ENCODE data around the gene NECTIN3.

NECTIN3 gene, protein sequence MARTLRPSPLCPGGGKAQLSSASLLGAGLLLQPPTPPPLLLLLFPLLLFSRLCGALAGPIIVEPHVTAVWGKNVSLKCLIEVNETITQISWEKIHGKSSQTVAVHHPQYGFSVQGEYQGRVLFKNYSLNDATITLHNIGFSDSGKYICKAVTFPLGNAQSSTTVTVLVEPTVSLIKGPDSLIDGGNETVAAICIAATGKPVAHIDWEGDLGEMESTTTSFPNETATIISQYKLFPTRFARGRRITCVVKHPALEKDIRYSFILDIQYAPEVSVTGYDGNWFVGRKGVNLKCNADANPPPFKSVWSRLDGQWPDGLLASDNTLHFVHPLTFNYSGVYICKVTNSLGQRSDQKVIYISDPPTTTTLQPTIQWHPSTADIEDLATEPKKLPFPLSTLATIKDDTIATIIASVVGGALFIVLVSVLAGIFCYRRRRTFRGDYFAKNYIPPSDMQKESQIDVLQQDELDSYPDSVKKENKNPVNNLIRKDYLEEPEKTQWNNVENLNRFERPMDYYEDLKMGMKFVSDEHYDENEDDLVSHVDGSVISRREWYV

DNA sequence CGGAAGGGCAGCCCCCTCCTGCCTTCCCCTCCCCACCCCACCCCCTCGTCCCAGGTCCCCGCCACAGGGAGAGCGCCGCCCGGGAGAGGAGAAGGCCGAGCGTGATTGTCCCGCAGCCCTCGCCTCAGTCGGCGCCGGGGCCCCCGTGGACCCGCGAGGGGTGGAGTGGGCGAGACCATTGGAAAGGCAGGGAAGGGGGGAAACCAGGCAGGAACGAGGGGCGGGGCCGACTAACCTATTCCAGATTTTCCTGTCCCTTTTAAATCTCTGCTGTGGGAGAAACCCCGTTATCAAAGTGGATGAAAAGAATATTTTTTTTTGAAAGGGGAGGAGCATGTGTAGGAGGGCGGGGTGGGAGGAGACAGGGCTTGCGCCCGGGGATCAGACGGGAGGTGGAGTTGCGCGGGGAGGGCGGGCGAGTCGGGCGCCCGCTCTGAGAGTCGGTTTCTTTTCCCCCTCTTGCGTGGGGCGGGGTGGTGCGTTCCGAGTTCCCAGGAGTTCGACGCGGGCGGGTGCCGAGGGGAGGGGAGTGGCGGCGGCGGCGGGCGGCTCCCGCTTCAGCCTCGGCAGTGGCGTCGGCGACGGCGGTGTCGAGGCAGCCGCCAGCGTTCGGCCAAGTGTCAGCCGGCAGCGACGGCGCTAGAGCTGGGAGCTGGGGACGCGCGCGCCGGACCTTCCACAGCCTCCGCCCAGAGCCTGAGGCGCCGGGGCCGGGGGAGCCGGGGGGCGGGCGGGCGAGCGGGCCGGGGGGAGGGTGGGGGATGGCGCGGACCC, at the start of gene NECTIN3:
NECTIN3 (plus strand) TSS at position 560 of the 774 bp plus-strand sequence; CDS start at position 762, 202 bp downstream.
- DNase-seq: no peak

DNA sequence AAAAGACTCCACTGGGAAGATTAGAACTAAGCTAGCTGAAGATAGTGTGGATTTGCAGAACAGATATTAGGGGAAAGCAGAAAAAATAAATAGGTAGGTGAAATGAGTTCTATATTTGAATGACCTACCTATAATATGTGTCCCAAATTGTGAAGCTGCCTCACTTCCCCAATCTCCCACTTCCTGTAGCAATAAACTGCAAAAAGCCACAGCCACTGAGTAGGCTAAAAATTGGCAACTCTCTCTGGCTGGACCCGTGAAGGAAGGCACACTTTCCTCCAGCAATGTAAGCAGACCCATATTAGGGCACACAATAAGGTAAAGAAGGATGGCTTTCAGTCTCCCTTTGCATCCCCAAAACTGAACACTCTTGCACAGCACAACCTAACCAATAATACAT, 43.7 kb upstream of the NECTIN3 start:
- DNase-seq: no peak

- no peak for DNase-seq
These were observed 40.1 kb upstream of the NECTIN3 start for GRCh38 chr3:111031538-111031937.

DNA sequence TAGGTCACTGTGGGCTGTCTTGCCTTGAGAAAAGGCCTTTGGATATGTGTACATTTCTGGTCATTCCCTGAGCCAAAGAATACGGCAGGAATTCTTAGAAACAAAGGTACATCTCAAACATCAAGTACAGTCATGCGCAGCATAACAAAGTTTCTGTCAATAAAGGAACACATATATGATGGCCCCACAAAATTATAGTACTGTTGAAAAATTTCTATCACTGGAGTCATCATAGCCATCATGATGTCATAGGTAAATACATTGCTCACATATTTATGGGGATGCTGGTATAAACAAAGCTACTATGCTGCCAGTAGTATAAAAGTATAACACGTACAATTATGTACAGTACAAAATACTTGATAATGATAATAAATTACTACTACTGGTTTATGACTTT, 38.9 kb upstream of the NECTIN3 start:
- DNase-seq: no peak

DNA sequence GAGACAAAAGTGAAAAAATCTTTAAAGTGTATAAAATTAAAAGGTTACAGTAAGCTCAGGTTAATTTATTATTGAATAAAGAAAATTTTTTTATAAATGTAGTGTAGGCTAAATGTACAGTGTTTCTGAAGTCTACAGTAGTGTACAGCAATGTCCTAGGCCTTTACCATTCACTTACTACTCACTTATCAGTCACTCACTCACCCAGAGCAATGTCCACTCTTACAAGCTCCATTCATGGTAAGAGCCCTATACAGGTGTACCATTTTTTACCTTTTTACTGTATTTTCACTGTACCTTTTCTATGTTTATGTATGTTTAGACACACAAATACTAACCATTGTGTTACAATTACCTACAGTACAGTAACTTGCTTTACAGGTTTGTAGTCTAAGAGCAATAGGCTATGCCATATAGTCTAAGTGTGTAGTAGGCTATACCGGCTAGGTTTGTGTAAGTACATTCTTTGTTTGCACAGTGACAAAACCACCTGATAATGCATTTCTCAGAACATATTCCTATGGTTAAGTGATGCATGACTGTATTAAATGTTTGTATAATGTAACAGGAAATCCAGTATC, 38.1 kb upstream of the NECTIN3 start:
- no peak for DNase-seq

- no peak for DNase-seq
These were observed 36.3 kb upstream of the NECTIN3 start for GRCh38 chr3:111035316-111035715.

- no peak for DNase-seq
These were observed 35.7 kb upstream of the NECTIN3 start for GRCh38 chr3:111035902-111036301.

GRCh38 chr3:111040959-111041358, 30.7 kb upstream of the NECTIN3 start:
- no peak for DNase-seq

- no peak for DNase-seq
These were observed 26.1 kb upstream of the NECTIN3 start for GRCh38 chr3:111045564-111045963.

DNA sequence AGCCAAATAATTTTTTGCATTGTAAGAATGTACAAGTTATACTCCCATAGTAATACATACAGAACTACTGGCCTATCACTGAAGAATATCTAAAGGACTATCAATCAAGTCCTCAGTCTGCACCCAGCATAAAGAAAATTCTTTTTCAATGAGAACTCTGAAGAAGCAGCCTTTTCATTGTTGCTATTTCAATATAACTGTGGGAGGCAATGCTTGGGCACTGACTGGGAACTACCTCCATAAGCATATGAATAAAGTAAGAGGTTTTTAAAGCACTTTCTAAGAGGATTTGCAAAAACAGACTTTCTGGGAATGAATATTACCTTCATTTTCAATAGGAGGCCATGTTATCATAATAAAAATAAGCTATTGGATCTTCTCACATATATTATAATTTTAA, 24.6 kb upstream of the NECTIN3 start:
- no peak for DNase-seq

- no peak for DNase-seq
These were observed 23.7 kb upstream of the NECTIN3 start for GRCh38 chr3:111047812-111048435.

GRCh38 chr3:111051354-111051753, 20.3 kb upstream of the NECTIN3 start:
- no peak for DNase-seq

- DNase-seq: no peak
These were observed 3.0 kb upstream of the NECTIN3 start for GRCh38 chr3:111068574-111068973.

DNA sequence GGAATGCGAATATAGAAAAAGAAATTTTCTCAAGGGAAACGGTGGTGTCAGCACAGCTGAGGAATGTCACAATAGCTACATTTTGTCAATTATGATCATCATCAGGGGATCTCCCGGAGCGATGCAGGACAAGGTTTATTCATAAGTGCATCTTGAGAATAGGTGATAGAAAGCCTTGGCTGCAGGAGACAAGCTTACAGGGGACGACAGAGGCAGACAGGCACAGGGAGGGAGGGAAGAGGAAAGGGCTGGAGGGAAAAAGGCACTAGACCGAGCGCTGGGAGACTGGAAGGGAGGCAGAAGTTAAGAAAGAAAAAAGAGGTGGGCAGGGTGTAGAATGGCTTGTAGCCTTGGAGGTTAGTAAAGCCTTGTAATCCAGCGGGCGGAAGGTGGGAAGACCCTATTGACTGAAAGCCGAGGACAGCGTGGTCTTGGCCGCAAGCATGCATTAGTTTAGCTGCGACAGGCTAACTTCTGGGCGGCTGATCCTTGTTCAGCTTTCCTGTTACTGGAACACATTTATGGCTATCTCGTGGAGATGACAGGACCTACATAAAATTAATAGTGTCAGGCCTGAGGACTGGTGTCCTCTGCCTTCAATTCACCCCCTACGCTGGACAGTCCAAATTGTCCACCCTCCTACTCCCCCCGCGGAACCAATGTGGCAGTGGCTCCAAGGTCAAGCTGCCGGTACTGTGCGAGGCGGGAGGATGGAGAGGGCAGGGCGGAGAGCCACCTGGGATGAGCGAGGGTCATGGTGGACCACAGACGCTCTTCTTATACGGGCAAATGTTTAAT, 1.4 kb upstream of the NECTIN3 start:
- no peak for DNase-seq

GRCh38 chr3:111070772-111071256, 802 bp upstream of the NECTIN3 start:
- DNase-seq: no peak

DNA sequence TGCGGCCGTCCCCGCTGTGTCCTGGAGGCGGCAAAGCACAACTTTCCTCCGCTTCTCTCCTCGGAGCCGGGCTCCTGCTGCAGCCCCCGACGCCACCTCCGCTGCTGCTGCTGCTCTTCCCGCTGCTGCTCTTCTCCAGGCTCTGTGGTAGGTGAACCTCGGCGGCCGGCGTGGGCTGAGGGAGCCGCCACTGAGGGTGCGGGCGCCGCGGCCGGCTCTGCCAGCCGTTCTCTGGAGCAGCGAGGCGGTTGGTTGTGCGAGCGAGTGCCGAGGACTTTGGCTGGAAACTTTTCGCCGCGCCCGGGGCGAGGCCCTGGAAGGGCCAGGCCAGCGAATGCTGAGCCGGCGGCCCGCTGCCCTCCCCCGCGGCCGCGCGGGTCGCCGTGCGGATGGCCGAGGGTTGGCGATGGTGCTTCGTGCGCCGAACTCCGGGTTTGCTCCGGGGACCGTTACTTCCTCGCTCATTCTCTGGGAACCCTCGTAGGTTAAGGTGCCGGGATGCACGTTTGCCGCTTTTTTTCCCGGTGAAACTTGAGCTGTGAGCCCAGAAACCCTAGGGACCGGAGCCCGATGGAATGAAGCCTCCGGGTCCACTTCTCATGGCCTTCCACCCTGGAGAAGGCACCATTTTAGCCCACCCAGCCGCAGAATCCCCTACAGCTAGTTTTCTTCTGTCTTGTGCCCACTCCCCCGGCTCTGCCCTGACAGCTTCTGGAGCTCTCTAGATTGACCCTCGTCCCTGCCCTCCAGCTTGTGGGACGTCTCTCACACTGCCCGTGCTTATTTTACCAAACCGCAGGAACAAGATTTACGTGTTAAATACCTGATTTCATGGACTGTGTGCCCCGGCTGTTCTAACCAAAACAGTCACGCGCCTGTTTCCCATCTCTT, 660 bp downstream of the NECTIN3 start:
- no peak for DNase-seq

GRCh38 chr3:111073218-111073617, 1.6 kb downstream of the NECTIN3 start:
- no peak for DNase-seq

DNA sequence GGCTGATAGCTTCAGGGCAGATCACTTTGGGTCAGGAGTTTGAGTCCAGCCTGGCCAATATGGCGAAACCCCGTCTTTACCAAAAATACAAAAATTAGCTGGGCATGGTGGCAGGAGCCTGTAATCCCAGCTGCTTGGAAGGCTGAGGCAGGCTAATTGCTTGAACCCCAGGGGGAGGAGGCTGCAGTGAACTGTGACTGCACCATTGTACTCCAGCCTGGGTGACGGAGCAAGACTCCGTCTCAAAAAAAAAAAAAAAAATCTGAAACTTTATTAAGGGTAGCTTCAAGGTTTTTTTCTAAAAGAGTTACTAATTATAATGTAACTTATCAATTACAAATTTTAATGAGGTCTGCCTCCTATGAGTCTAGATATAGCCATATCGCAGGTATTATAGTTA, 5.1 kb downstream of the NECTIN3 start:
- no peak for DNase-seq

DNA sequence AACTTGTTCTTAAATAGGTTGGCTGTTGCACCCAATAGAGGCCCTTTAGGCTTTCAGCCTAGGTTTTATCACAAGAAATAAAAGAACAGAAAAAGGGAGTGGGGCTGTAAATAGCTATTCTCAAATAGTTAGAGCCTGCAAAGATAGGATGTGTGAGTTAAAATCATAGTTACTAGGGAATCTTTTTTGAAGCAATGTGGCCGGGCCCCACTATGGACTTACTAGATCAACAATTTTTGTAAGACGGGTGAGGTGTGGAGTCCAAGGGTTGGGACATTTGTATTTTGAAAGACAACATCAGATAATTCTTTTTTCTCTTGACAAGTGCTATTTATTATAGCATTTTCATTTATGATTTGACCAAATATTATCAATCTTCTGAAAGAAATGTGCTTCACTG, 5.8 kb downstream of the NECTIN3 start:
- no peak for DNase-seq

DNA sequence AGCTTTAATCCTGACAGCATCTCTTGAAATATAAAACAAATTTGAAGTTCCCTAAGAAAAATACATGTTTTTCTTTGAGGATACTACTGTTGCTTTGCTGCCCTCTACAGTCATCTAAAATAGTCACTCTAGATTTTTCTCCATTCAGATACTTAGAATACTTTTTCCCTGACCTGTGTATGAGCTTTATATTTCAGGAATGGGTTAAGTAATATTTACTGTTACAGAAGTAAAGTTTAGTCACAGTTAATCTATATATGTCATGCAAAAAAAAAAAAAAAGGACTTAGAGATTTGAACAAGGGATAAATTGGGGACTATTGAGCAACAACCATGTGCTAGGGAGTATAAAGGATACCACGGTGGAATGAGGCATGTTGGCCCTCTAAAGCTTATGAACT, 8.8 kb downstream of the NECTIN3 start:
- DNase-seq: no peak

DNA sequence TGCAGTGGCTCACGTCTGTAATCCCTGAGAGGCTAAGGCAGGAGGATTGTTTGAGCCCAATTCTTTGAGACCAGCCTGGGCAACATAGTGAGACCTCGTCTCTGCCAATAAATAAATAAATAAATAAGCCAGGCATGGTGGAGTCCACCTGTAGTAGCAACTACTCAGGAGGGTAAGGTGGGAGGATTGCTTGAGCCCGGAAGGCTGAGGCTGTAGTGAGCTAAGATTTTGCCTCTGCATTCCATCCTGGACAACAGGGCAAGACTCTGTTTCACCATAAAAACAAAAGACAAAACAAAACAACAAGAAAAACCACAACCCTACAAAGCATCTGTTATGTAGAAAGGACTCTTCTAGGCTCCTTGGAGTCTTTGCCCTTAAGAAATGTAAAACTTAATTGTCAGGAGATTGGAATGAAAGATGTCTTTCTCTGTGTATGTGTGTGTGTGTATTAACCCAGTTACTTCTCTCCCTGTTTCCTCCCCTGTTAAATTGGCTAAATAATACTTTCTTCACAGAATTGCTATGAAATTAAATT, 9.5 kb downstream of the NECTIN3 start:
- no peak for DNase-seq

Measured in NCI-H1092 (cell line).